Upper lobe of right lung (tissue), 1 donor: Measurements from ENCODE around the gene TMEM87B. TPM values are rescaled to one million over a fixed set of nuclear protein-coding genes. Genes with fewer than 3 reads are reported as not detected.

Experiments used
- ATAC-seq: fragments of 200-7000 bp; cut with Tn5 transposase; one replicate; pipeline ENCODE4 v1.9.1; 2020; ENCODE audit warnings: mild to moderate bottlenecking, moderate library complexity
- DNase-seq: peaks from one replicate; pipeline ENCODE4 v3.0.0-alpha.2; 2020
- H3K27ac ChIP-seq: fragments of 200-600 bp; one replicate; pipeline ENCODE4 v1.8.0; 2022
- H3K27me3 ChIP-seq: fragments of 200-600 bp; one replicate; pipeline ENCODE4 v1.8.0; 2022; ENCODE audit warnings: mild to moderate bottlenecking
- H3K36me3 ChIP-seq: fragments of 200-600 bp; one replicate; pipeline ENCODE4 v1.8.0; 2022
- H3K4me1 ChIP-seq: fragments of 200-600 bp; one replicate; pipeline ENCODE4 v1.8.0; 2022
- H3K4me3 ChIP-seq: fragments of 200-600 bp; one replicate; pipeline ENCODE4 v1.8.0; 2022; ENCODE audit warnings: mild to moderate bottlenecking
- H3K9me3 ChIP-seq: fragments of 200-600 bp; one replicate; pipeline ENCODE4 v1.8.0; 2022
- intact Hi-C: fragments of 100-400 bp; cut with DNase I; formaldehyde crosslinking; loops from one replicate; pipeline ENCODE4 v1.11.0; 2022
- total RNA-seq: library from RNA; stranded (reverse); fragmentation: NEBNext Ultra II Directional; extraction: Animal tissue kit (Norgen Biotek cat#: 25700); gene quantifications from one replicate; pipeline ENCODE4 v1.2.1, GENCODE V29; 2021
- TF ChIP-seq, protein P1 (sequence below): fragments of 200-600 bp; IDR thresholded peaks from one replicate; pipeline ENCODE4 v1.8.0; 2022; ENCODE audit warnings: antibody characterized with exemption
- donor health status: DM: no; HTN: yes; CAD: no; lungs with severe emphysema.

Gene TMEM87B
- total RNA-seq, 1 donor from 2014 or later: 28.0 TPM

DNA sequence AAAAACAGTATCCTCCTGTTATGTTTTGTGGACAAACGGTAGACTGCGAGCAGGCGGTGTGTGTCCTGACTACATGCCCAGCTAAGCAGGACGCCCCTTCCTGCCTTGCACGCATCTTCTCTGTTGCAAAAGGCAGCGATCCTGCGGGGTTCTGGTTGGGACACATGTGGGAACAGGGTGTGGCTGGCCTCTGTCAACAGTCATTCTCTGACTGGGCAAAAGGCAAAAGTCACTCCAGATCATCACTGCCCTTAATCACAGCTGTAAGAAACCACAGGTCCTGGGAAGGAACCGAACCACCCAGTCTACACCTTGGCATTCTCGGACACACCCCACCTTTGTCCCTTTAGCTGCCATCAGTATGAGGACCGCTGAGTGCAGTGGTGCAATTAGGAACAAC lies 44.3 kb upstream of the TMEM87B start:
- Histone ChIP-seq H3K4me3 (no peak overlapping the region), H3K27ac (no peak overlapping the region), H3K4me1 (no peaks in the 10 kb centered on the region), H3K36me3 (peaks cover 34% of the 10 kb centered on the region), H3K27me3 (no peaks in the 10 kb centered on the region), H3K9me3 (no peaks in the 10 kb centered on the region)
- intact Hi-C loops: no loop called here
- DNase-seq (no peak), ATAC-seq (peak; percentile 74)
- TF ChIP-seq, protein P1, sequence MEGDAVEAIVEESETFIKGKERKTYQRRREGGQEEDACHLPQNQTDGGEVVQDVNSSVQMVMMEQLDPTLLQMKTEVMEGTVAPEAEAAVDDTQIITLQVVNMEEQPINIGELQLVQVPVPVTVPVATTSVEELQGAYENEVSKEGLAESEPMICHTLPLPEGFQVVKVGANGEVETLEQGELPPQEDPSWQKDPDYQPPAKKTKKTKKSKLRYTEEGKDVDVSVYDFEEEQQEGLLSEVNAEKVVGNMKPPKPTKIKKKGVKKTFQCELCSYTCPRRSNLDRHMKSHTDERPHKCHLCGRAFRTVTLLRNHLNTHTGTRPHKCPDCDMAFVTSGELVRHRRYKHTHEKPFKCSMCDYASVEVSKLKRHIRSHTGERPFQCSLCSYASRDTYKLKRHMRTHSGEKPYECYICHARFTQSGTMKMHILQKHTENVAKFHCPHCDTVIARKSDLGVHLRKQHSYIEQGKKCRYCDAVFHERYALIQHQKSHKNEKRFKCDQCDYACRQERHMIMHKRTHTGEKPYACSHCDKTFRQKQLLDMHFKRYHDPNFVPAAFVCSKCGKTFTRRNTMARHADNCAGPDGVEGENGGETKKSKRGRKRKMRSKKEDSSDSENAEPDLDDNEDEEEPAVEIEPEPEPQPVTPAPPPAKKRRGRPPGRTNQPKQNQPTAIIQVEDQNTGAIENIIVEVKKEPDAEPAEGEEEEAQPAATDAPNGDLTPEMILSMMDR: no peak

DNA sequence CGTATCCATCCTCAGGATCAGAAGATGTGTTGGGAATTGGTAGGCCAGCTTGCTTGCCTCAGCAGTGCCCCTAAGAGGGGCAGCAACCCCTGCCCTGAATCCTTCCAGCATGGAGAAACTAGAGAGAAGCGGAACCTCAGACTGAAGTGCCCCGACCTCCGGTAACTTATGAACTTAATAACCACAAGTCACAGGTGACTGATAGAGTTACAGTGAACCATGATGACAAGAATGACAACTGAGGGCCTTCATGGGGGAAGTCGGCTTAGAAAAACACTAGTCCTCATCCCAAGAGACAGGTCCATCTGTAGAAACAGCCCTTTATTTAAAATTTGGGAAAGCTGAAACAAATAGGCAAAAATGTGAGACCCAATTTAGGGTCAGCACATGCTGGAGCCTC lies 42.5 kb upstream of the TMEM87B start:
- Histone ChIP-seq H3K36me3 (peaks cover 30% of the 10 kb centered on the region), H3K4me3 (no peak overlapping the region), H3K4me1 (no peaks in the 10 kb centered on the region), H3K27me3 (no peaks in the 10 kb centered on the region), H3K9me3 (no peaks in the 10 kb centered on the region), H3K27ac (no peak overlapping the region)
- DNase-seq (no peak), ATAC-seq (no peak)
- TF ChIP-seq, protein P1: no peak
- intact Hi-C loops: no loop called here

DNA sequence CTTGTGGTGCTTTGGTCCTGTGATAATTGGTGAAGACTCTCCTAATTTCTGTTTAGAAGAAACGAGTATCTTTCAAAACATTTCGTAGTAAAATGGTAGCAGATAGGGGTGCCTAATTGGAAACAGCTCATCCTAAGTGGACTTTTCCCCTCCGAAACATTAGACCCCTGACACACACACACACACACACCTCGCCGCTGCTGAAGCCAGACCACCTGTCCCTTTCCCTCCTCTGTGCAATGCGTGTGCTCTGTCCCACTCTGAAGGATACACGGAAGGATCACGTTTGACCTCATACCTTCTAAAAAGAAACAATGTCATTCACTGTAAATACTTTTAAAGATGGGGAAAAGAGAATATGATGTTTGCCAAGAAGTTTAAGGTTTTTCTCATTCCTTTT lies 36.2 kb upstream of the TMEM87B start:
- Histone ChIP-seq H3K36me3 (peaks cover 12% of the 10 kb centered on the region), H3K4me3 (no peak overlapping the region), H3K4me1 (no peaks in the 10 kb centered on the region), H3K9me3 (no peaks in the 10 kb centered on the region), H3K27ac (no peak overlapping the region), H3K27me3 (no peaks in the 10 kb centered on the region)
- ATAC-seq: no peak
- DNase-seq: no peak
- TF ChIP-seq, protein P1: no peak
- intact Hi-C loops: no loop called here

DNA sequence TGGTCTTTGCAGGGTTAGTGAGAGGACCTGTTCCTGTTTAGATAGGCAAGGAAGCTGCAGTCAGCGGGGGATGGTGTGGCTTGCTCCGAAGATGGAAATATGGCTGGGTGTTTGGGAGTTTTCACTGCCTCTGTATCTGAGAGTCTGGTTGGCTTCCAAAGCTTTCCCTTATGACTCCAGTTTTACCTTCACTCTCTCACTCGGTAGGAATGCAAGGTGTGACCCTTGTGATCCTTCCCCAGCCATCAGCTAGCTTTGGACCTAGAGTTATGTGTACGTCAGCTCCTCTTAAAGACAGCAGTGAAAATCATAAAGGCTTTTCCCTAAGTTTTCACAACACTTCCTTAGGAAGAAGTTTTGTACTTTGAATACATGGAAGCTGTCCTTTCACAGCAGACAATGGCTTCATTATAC lies 35.5 kb upstream of the TMEM87B start:
- intact Hi-C loops: no loop called here
- TF ChIP-seq, protein P1: no peak
- no peak overlapping the region for H3K4me3 ChIP-seq
- H3K9me3 ChIP-seq: no peaks in the 10 kb centered on the region
- no peaks in the 10 kb centered on the region for H3K27me3 ChIP-seq
- no peak overlapping the region for H3K27ac ChIP-seq
- no peaks in the 10 kb centered on the region for H3K4me1 ChIP-seq
- ATAC-seq (peak; percentile 88), DNase-seq (no peak)
- H3K36me3 ChIP-seq: peaks cover 12% of the 10 kb centered on the region

- no peaks in the 10 kb centered on the region for H3K4me1 ChIP-seq
- H3K36me3 ChIP-seq: peaks cover 21% of the 10 kb centered on the region
- no peak for DNase-seq
- ATAC-seq: no peak
- H3K9me3 ChIP-seq: no peaks in the 10 kb centered on the region
- no peak overlapping the region for H3K4me3 ChIP-seq
- TF ChIP-seq, protein P1: no peak
- intact Hi-C loops: no loop called here
- H3K27me3 ChIP-seq: no peaks in the 10 kb centered on the region
- H3K27ac ChIP-seq: no peak overlapping the region
Measured at GRCh38 chr2:112020561-112020960, 34.5 kb upstream of the TMEM87B start.

GRCh38 chr2:112021290-112021689 lies 33.8 kb upstream of the TMEM87B start:
- ATAC-seq (no peak), DNase-seq (no peak)
- Histone ChIP-seq H3K27ac (no peak overlapping the region), H3K36me3 (peaks cover 21% of the 10 kb centered on the region), H3K4me3 (no peak overlapping the region), H3K4me1 (no peaks in the 10 kb centered on the region), H3K9me3 (no peaks in the 10 kb centered on the region), H3K27me3 (no peaks in the 10 kb centered on the region)
- intact Hi-C loops: no loop called here
- TF ChIP-seq, protein P1: no peak
